DND-41 (cell line): ENCODE measurements around the gene DIO1.

Experiments
- ATAC-seq: fragments of 200-7000 bp; cut with Tn5 transposase; 3 replicates; pipeline ENCODE4 v1.9.1; 2021; ENCODE audit warnings: low read depth; ENCODE audit not compliant: insufficient read depth
- DNase-seq: peaks from one replicate; pipeline ENCODE4 v3.0.0-alpha.2; 2020
- H2AFZ ChIP-seq: 2 replicates; pipeline ENCODE4 v1.6.0; 2012; ENCODE audit warnings: low read depth, low read length
- H3K27ac ChIP-seq: 2 replicates; pipeline ENCODE4 v1.5.1; 2012; ENCODE audit warnings: low read length, inconsistent platforms
- H3K27me3 ChIP-seq: fragments of 200-600 bp; sonication (generic); 2 replicates; pipeline ENCODE4 v1.6.0; 2012; ENCODE audit warnings: low read length, mild to moderate bottlenecking, inconsistent platforms; ENCODE audit not compliant: insufficient read depth, poor library complexity
- H3K36me3 ChIP-seq: 2 replicates; pipeline ENCODE4 v1.5.1; 2012; ENCODE audit warnings: low read length, inconsistent platforms; ENCODE audit not compliant: insufficient read depth
- H3K4me1 ChIP-seq: 2 replicates; pipeline ENCODE4 v1.5.1; 2012; ENCODE audit warnings: mild to moderate bottlenecking, low read length; ENCODE audit not compliant: insufficient read depth
- H3K4me2 ChIP-seq: 2 replicates; pipeline ENCODE4 v1.6.0; 2012; ENCODE audit warnings: mild to moderate bottlenecking, moderate library complexity, low read length, inconsistent platforms; ENCODE audit not compliant: insufficient read depth
- H3K4me3 ChIP-seq, 2 experiments: fragments of 200-600 bp in 1 of 2; shearing (Covaris generic) in 1 of 2; 2 replicates each; pipeline ENCODE4 v1.5.1; 2012 to 2016; ENCODE audit warnings: inconsistent platforms in 2 of 2, low read length in 2 of 2, mild to moderate bottlenecking in 2 of 2, low read depth in 1 of 2, moderate library complexity in 1 of 2
- H3K79me2 ChIP-seq: 2 replicates; pipeline ENCODE4 v1.6.0; 2012; ENCODE audit warnings: low read length, inconsistent platforms; ENCODE audit not compliant: insufficient read depth
- H3K9ac ChIP-seq: 2 replicates; pipeline ENCODE4 v1.6.0; 2012; ENCODE audit warnings: low read depth, mild to moderate bottlenecking, inconsistent platforms, low read length, moderate library complexity
- H3K9me3 ChIP-seq: 2 replicates; pipeline ENCODE4 v1.5.1; 2012; ENCODE audit warnings: low read length, moderate library complexity, mild to moderate bottlenecking, inconsistent platforms; ENCODE audit not compliant: insufficient read depth, severe bottlenecking
- H4K20me1 ChIP-seq: 2 replicates; pipeline ENCODE4 v1.6.0; 2012; ENCODE audit warnings: low read length; ENCODE audit not compliant: insufficient read depth
- CTCF ChIP-seq: IDR thresholded peaks from 2 replicates; pipeline ENCODE4 v1.5.1; 2012; ENCODE audit warnings: borderline replicate concordance, low read length, moderate library complexity, mild to moderate bottlenecking; ENCODE audit not compliant: poor library complexity, severe bottlenecking; ENCODE audit errors: extremely low read depth
- EZH2 ChIP-seq: IDR thresholded peaks from 3 replicates; pipeline ENCODE4 v1.6.1; 2012; ENCODE audit warnings: borderline replicate concordance, low read depth, mild to moderate bottlenecking, moderate library complexity, low read length, inconsistent platforms; ENCODE audit not compliant: severe bottlenecking

Gene DIO1

GRCh38 chr1:53851571-53852285 lies 42.3 kb upstream of the DIO1 start:
- Histone ChIP-seq H3K4me2 (no peak overlapping the region), H3K9ac (no peak overlapping the region), H3K4me3 (no peak overlapping the region), H3K27ac (no peak overlapping the region), H4K20me1 (no peaks in the 10 kb centered on the region), H3K27me3 (no peaks in the 10 kb centered on the region), H3K36me3 (peaks cover 28% of the 10 kb centered on the region; the same call in 1 of the 2 replicates), H3K79me2 (no peaks in the 10 kb centered on the region), H2AFZ (no peak overlapping the region), H3K4me1 (no peaks in the 10 kb centered on the region), H3K9me3 (no peaks in the 10 kb centered on the region)
- DNase-seq = no peak
- no peak for ATAC-seq
- TF ChIP-seq EZH2 (no peak), CTCF (no peak)

GRCh38 chr1:53860967-53861411 lies 33.0 kb upstream of the DIO1 start:
- no peak overlapping the region for H2AFZ ChIP-seq
- no peak overlapping the region for H3K4me3 ChIP-seq
- H3K4me1 ChIP-seq = no peaks in the 10 kb centered on the region
- H3K4me2 ChIP-seq = no peak overlapping the region
- DNase-seq = peak; percentile 55
- no peak overlapping the region for H3K9ac ChIP-seq
- no peaks in the 10 kb centered on the region for H3K9me3 ChIP-seq
- no peak overlapping the region for H3K27ac ChIP-seq
- ATAC-seq = peak; percentile 95
- no peaks in the 10 kb centered on the region; the same call in 1 of the 2 replicates for H4K20me1 ChIP-seq
- TF ChIP-seq EZH2 (no peak), CTCF (peak; percentile 91)
- H3K36me3 ChIP-seq = peaks cover 14% of the 10 kb centered on the region
- H3K79me2 ChIP-seq = no peaks in the 10 kb centered on the region
- no peaks in the 10 kb centered on the region for H3K27me3 ChIP-seq

- Histone ChIP-seq H3K9ac (no peak overlapping the region), H3K27ac (no peak overlapping the region), H3K4me2 (no peak overlapping the region), H3K4me3 (no peak overlapping the region), H3K4me1 (no peaks in the 10 kb centered on the region), H3K79me2 (no peaks in the 10 kb centered on the region), H3K27me3 (no peaks in the 10 kb centered on the region), H4K20me1 (no peaks in the 10 kb centered on the region; the same call in 1 of the 2 replicates), H3K9me3 (no peaks in the 10 kb centered on the region), H2AFZ (no peak overlapping the region), H3K36me3 (peaks cover 13% of the 10 kb centered on the region; the same call in 1 of the 2 replicates)
- TF ChIP-seq CTCF = no peak
- TF ChIP-seq EZH2 = no peak
- no peak for ATAC-seq
- no peak for DNase-seq
These were observed 31.5 kb upstream of the DIO1 start for GRCh38 chr1:53862507-53862906.
